ENCODE measurements around the gene PPP1R12B. TPM values are rescaled to one million over a fixed set of nuclear protein-coding genes. Genes with fewer than 3 reads are reported as not detected.
"Not testable (repeated sequence)": the region's sequence is repeated elsewhere in the genome, so short reads cannot be mapped to it uniquely, and the experiment has no call there.

The PPP1R12B gene
- total and polyA plus RNA-seq, 2 donors (not counting 3 experiments of a cell fraction or from before 2014, with no cell fraction given), result 8.4 to 11.5 TPM

DNA sequence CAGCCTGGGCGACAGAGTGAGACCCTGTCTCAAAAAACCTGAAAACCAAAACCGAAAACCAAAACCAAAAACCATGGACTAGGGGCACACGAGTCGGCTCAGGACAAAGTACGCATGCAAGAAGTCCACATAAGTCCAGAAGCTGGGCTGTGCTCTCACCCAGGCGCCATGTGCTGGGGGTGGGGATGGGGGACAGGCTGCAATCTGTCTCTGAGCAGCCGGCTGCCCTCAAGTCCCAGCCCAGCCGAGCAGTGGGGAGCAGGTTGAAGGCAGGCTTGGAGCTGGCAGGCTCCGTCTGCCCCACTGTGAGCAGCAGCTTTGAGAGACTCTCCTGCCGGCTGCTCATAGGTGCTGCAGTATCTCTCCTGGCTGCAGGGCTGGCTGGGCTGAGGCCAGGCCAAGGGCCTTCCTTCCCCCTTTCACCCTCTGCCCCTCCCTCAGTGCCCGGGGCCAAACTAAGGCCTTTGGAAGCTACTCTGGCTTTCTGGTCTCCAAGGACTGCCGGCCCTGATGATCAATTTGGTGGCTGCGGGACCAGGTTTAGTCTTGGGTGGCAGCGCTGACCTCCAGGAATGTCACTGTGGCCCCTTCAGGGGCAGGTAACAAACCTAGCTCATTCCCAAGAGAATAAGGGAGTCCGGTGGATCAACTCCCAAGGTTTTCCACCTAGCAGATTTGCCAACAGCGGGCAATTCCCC lies 289.0 kb downstream of the PPP1R12B start:
- H3K9ac ChIP-seq (replicated peaks; ENCODE audit: extremely low read depth, insufficient read depth, low read length); H3K4me1 ChIP-seq (ENCODE audit: control insufficient read depth, extremely low read depth, insufficient read depth, low read length); BruUV-seq (replicated peaks): not testable (repeated sequence)

DNA sequence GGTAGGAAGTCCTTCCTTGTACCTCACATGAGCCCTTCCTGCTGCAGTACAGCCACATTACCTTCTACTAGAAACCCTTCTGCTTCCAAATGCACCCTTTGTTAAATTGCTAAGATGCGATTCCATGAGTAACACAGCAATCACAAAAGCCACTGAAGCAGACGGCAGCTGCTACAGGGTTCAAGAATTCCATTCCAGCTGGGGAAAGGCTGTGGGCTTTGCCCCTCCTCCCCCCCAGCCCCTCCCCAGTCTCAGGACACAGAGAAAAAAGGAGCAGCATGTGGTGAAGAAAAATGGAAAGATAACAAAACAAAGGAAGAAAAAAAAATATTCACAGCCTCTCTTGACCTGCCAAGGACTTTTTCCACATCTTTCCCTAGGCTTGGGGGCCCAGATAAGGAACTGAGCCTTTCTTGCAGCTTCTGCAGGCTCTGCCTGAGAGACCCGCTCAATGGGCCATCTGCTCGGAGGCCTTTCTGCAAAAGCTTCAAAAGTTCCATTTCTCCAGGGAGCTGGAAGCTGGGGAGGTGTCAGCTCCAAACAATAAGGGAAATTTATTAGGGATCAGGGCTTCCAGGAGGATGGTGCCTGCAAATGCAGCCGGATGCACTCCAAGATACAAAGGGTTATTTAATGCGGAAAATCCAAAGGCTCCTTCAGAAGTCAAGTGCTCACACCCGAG lies 289.7 kb downstream of the PPP1R12B start:
- no peak overlapping the region for H3K4me3 ChIP-seq (replicated peaks in 1 of 3; ENCODE audit: insufficient read depth in 1 of 3, low read depth in 1 of 3, low read length in 3 of 3)
- dilution Hi-C loops (cut with MboI; ENCODE audit: extremely low pct_ligation_motif_present, low sequenced_read_pairs) (no loop called here), intact Hi-C loops (cut with micrococcal nuclease) (no loop called here)
- H3K36me3 ChIP-seq (ENCODE audit: control insufficient read depth in 2 of 2, extremely low read depth in 1 of 2, insufficient read depth in 2 of 2, low read length in 2 of 2), result no peaks in the 10 kb centered on the region
- FAIRE-seq (no peak), DNase-seq (ENCODE audit: low read depth, low spot score) (no peak)
- H3K79me2 ChIP-seq (ENCODE audit: control insufficient read depth, insufficient read depth, low read length), result no peaks in the 10 kb centered on the region
- no peaks in the 10 kb centered on the region for H4K20me1 ChIP-seq (replicated peaks; ENCODE audit: control insufficient read depth, extremely low read depth, insufficient read depth, low read length)
- H3K9ac ChIP-seq (replicated peaks; ENCODE audit: extremely low read depth, insufficient read depth, low read length), result no peak overlapping the region
- H2AFZ ChIP-seq (ENCODE audit: low read depth, low read length), result no peak overlapping the region
- TF ChIP-seq EZH2 (IDR thresholded peaks at IDR 0.05; ENCODE audit: borderline replicate concordance, low read depth, low read length, severe bottlenecking) (no peak), POLR2AphosphoS5 (IDR thresholded peaks at IDR 0.05; ENCODE audit: insufficient read depth, low read depth, low read length) (no peak), FOS (IDR thresholded peaks at IDR 0.05; ENCODE audit: borderline replicate concordance, insufficient read depth, low read length) (no peak), MYC (IDR thresholded peaks at IDR 0.05; ENCODE audit: low read depth, low read length) (no peak), GATA2 (IDR thresholded peaks at IDR 0.05; ENCODE audit: insufficient read depth, insufficient read length, low read depth, low read length) (no peak), POLR2A (IDR thresholded peaks at IDR 0.05; ENCODE audit: low read depth, low read length) (no peak), JUN (IDR thresholded peaks at IDR 0.05; ENCODE audit: borderline replicate concordance, insufficient read depth, insufficient read length, low read depth) (no peak)
- TF ChIP-seq, protein P1, sequence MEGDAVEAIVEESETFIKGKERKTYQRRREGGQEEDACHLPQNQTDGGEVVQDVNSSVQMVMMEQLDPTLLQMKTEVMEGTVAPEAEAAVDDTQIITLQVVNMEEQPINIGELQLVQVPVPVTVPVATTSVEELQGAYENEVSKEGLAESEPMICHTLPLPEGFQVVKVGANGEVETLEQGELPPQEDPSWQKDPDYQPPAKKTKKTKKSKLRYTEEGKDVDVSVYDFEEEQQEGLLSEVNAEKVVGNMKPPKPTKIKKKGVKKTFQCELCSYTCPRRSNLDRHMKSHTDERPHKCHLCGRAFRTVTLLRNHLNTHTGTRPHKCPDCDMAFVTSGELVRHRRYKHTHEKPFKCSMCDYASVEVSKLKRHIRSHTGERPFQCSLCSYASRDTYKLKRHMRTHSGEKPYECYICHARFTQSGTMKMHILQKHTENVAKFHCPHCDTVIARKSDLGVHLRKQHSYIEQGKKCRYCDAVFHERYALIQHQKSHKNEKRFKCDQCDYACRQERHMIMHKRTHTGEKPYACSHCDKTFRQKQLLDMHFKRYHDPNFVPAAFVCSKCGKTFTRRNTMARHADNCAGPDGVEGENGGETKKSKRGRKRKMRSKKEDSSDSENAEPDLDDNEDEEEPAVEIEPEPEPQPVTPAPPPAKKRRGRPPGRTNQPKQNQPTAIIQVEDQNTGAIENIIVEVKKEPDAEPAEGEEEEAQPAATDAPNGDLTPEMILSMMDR (IDR thresholded peaks at IDR 0.05; ENCODE audit: extremely low read depth in 1 of 2, insufficient read depth in 1 of 2, low read depth in 1 of 2, low read length in 2 of 2), result no peak
- TF ChIP-seq, protein P2, sequence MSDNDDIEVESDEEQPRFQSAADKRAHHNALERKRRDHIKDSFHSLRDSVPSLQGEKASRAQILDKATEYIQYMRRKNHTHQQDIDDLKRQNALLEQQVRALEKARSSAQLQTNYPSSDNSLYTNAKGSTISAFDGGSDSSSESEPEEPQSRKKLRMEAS (IDR thresholded peaks at IDR 0.05; ENCODE audit: insufficient read depth, insufficient read length), result no peak
- CTCF ChIA-PET, result interaction anchor here (1.2 kb wide), 2 partner anchors 13 to 38 kb away, joined by 3 read pairs; no protein-coding TSS in a partner anchor
- POLR2A ChIA-PET, result no interaction called here
- no TSS peak for BruUV-seq (replicated peaks)
- H3K4me2 ChIP-seq (ENCODE audit: insufficient read depth, low read length), result no peak overlapping the region
- no peak overlapping the region for H3K27ac ChIP-seq (ENCODE audit: insufficient read depth, low read depth, low read length)
- H3K4me1 ChIP-seq (ENCODE audit: control insufficient read depth, extremely low read depth, insufficient read depth, low read length), result no peaks in the 10 kb centered on the region
- H3K27me3 ChIP-seq (ENCODE audit: control insufficient read depth in 2 of 2, insufficient read depth in 2 of 2, low read length in 2 of 2), result peaks cover 27 to 35% of the 10 kb centered on the region in 2 experiments
- H3K9me1 ChIP-seq (replicated peaks; ENCODE audit: control insufficient read depth, extremely low read depth, insufficient read depth, low read length), result no peaks in the 10 kb centered on the region
- no peaks in the 10 kb centered on the region for H3K9me3 ChIP-seq (replicated peaks; ENCODE audit: control insufficient read depth, insufficient read depth, low read length)

More for the DNA sequence above, 289.0 kb downstream of the PPP1R12B start:
- H2AFZ ChIP-seq (ENCODE audit: low read depth, low read length); H3K4me3 ChIP-seq (replicated peaks in 1 of 3; ENCODE audit: insufficient read depth in 1 of 3, low read depth in 1 of 3, low read length in 3 of 3); H3K9me1 ChIP-seq (replicated peaks; ENCODE audit: control insufficient read depth, extremely low read depth, insufficient read depth, low read length); H3K4me2 ChIP-seq (ENCODE audit: insufficient read depth, low read length); H3K27ac ChIP-seq (ENCODE audit: insufficient read depth, low read depth, low read length); DNase-seq (ENCODE audit: low read depth, low spot score); POLR2A ChIA-PET; dilution Hi-C loops (cut with MboI; ENCODE audit: extremely low pct_ligation_motif_present, low sequenced_read_pairs); H3K9me3 ChIP-seq (replicated peaks; ENCODE audit: control insufficient read depth, insufficient read depth, low read length); H3K79me2 ChIP-seq (ENCODE audit: control insufficient read depth, insufficient read depth, low read length); H4K20me1 ChIP-seq (replicated peaks; ENCODE audit: control insufficient read depth, extremely low read depth, insufficient read depth, low read length); FAIRE-seq; H3K36me3 ChIP-seq (ENCODE audit: control insufficient read depth in 2 of 2, extremely low read depth in 1 of 2, insufficient read depth in 2 of 2, low read length in 2 of 2); intact Hi-C loops (cut with micrococcal nuclease): not testable (repeated sequence)
- CTCF ChIA-PET, result interaction anchor here (0.9 to 1.2 kb wide), 3 partner anchors 12 to 83 kb away, joined by 3 to 4 read pairs (median 3); no protein-coding TSS in a partner anchor
- H3K27me3 ChIP-seq (ENCODE audit: control insufficient read depth in 2 of 2, insufficient read depth in 2 of 2, low read length in 2 of 2), result peaks cover 22 to 29% of the 10 kb centered on the region in 2 experiments
